H9 (cell line): ENCODE data around the gene ANKS1B. TPM values are rescaled to one million over a fixed set of nuclear protein-coding genes. Genes with fewer than 3 reads are reported as not detected.

Experiments
- DNase-seq: peaks from one replicate; pipeline ENCODE4 v3.0.0-alpha.2; 2017
- H2AFZ ChIP-seq: one replicate; pipeline ENCODE4 v1.6.1; 2013; ENCODE audit warnings: mild to moderate bottlenecking, low read length, control low read depth, moderate library complexity
- H2AK5ac ChIP-seq: 2 replicates; pipeline ENCODE4 v1.6.1; 2013; ENCODE audit warnings: low read length, control low read depth, mixed read lengths; ENCODE audit not compliant: insufficient read length
- H2BK120ac ChIP-seq: one replicate; pipeline ENCODE4 v1.6.1; 2013; ENCODE audit warnings: low read depth, mild to moderate bottlenecking, low read length, control low read depth, inconsistent platforms; ENCODE audit not compliant: poor library complexity, severe bottlenecking
- H2BK12ac ChIP-seq: 2 replicates; pipeline ENCODE4 v1.6.1; 2013; ENCODE audit warnings: low read length, control low read depth, mixed read lengths, low read depth; ENCODE audit not compliant: insufficient read length
- H2BK15ac ChIP-seq: 2 replicates; pipeline ENCODE4 v1.6.1; 2013; ENCODE audit warnings: low read depth, low read length, control low read depth
- H2BK20ac ChIP-seq: one replicate; pipeline ENCODE4 v1.6.1; 2013; ENCODE audit warnings: low read depth, mild to moderate bottlenecking, low read length, control low read depth, inconsistent platforms; ENCODE audit not compliant: poor library complexity, severe bottlenecking
- H2BK5ac ChIP-seq: 2 replicates; pipeline ENCODE4 v1.6.1; 2013; ENCODE audit warnings: low read length, control low read depth, mixed read lengths; ENCODE audit not compliant: insufficient read length
- H3K14ac ChIP-seq: 2 replicates; pipeline ENCODE4 v1.6.1; 2013; ENCODE audit warnings: low read length, control low read depth; ENCODE audit not compliant: insufficient read depth
- H3K18ac ChIP-seq: 2 replicates; pipeline ENCODE4 v1.6.1; 2013; ENCODE audit warnings: low read depth, mild to moderate bottlenecking, mixed read lengths, low read length, control low read depth; ENCODE audit not compliant: insufficient read length
- H3K23ac ChIP-seq: 2 replicates; pipeline ENCODE4 v1.6.1; 2013; ENCODE audit warnings: low read length, control low read depth, mixed read lengths, low read depth; ENCODE audit not compliant: insufficient read length
- H3K23me2 ChIP-seq: 2 replicates; pipeline ENCODE4 v1.6.1; 2013; ENCODE audit warnings: low read depth, mild to moderate bottlenecking, mixed read lengths, low read length, control low read depth; ENCODE audit not compliant: insufficient read length, poor library complexity, severe bottlenecking
- H3K27ac ChIP-seq: 2 replicates; pipeline ENCODE4 v1.5.1; 2013; ENCODE audit warnings: low read length, control low read depth, mixed read lengths, low read depth; ENCODE audit not compliant: insufficient read length
- H3K27me3 ChIP-seq: 2 replicates; pipeline ENCODE4 v1.6.1; 2013; ENCODE audit warnings: low read length, control low read depth, inconsistent platforms; ENCODE audit not compliant: insufficient read depth
- H3K4ac ChIP-seq: 2 replicates; pipeline ENCODE4 v1.6.1; 2013; ENCODE audit warnings: low read depth, mild to moderate bottlenecking, control low read depth, inconsistent platforms, low read length, moderate library complexity
- H3K4me1 ChIP-seq: 2 replicates; pipeline ENCODE4 v1.6.1; 2013; ENCODE audit warnings: low read length, control low read depth, inconsistent platforms; ENCODE audit not compliant: insufficient read depth
- H3K4me2 ChIP-seq: 2 replicates; pipeline ENCODE4 v1.6.1; 2013; ENCODE audit warnings: low read length, control low read depth, mixed read lengths; ENCODE audit not compliant: insufficient read length, insufficient read depth
- H3K56ac ChIP-seq: 2 replicates; pipeline ENCODE4 v1.6.1; 2013; ENCODE audit warnings: low read depth, mild to moderate bottlenecking, mixed read lengths, low read length, control low read depth; ENCODE audit not compliant: insufficient read length
- H3K79me1 ChIP-seq: 2 replicates; pipeline ENCODE4 v1.6.1; 2013; ENCODE audit warnings: low read depth, mild to moderate bottlenecking, moderate library complexity, low read length, control low read depth, inconsistent platforms; ENCODE audit not compliant: insufficient read depth, poor library complexity, severe bottlenecking
- H3K79me2 ChIP-seq: 2 replicates; pipeline ENCODE4 v1.6.1; 2013; ENCODE audit warnings: low read length, control low read depth, inconsistent platforms; ENCODE audit not compliant: insufficient read depth
- H3K9ac ChIP-seq: 2 replicates; pipeline ENCODE4 v1.6.1; 2013; ENCODE audit warnings: low read length, control low read depth, mixed read lengths; ENCODE audit not compliant: insufficient read length; ENCODE audit errors: extremely low read depth
- H3K9me3 ChIP-seq: one replicate; pipeline ENCODE4 v1.6.1; 2013; ENCODE audit warnings: low read depth, low read length, inconsistent platforms; ENCODE audit not compliant: control insufficient read depth
- H3T11ph ChIP-seq: one replicate; pipeline ENCODE4 v1.6.1; 2013; ENCODE audit warnings: mild to moderate bottlenecking, low read length, control low read depth, inconsistent platforms
- H4K20me1 ChIP-seq: one replicate; pipeline ENCODE4 v1.6.1; 2013; ENCODE audit not compliant: control insufficient read depth, insufficient read length, insufficient read depth
- H4K5ac ChIP-seq: 2 replicates; pipeline ENCODE4 v1.6.1; 2013; ENCODE audit warnings: low read depth, mild to moderate bottlenecking, mixed read lengths, low read length, control low read depth; ENCODE audit not compliant: insufficient read length
- H4K8ac ChIP-seq: replicated peaks from 2 replicates; pipeline ENCODE4 v1.6.1; 2013; ENCODE audit warnings: low read length, control low read depth, mixed read lengths, low read depth; ENCODE audit not compliant: insufficient read length
- H4K91ac ChIP-seq: 2 replicates; pipeline ENCODE4 v1.6.1; 2013; ENCODE audit warnings: low read depth, mild to moderate bottlenecking, moderate library complexity, mixed read lengths, low read length, control low read depth; ENCODE audit not compliant: insufficient read length
- H3K27ac Mint-ChIP-seq, 3 experiments: 2 replicates in 2 of 3; 3 replicates in 1 of 3; pipeline ENCODE4 v1.8.0; 2020 to 2021; ENCODE audit warnings: mixed read lengths in 3 of 3, mild to moderate bottlenecking in 1 of 3, moderate library complexity in 1 of 3
- H3K27me3 Mint-ChIP-seq: 2 replicates; pipeline ENCODE4 v1.8.0; 2021; ENCODE audit warnings: low read depth, mild to moderate bottlenecking, moderate library complexity, mixed read lengths
- H3K36me3 Mint-ChIP-seq, 3 experiments: 2 replicates in 2 of 3; 3 replicates in 1 of 3; pipeline ENCODE4 v1.8.0; 2020 to 2021; ENCODE audit warnings: low read depth in 3 of 3, mixed read lengths in 3 of 3; ENCODE audit not compliant: insufficient read depth in 1 of 3
- H3K4me1 Mint-ChIP-seq, 2 experiments: 2 replicates each; pipeline ENCODE4 v1.8.0; 2020; ENCODE audit warnings: mixed read lengths in 2 of 2
- H3K4me3 Mint-ChIP-seq, 2 experiments: 2 replicates in 1 of 2; 3 replicates in 1 of 2; pipeline ENCODE4 v1.8.0; 2020 to 2021; ENCODE audit warnings: mild to moderate bottlenecking in 2 of 2, mixed read lengths in 2 of 2, moderate library complexity in 1 of 2
- H3K9me3 Mint-ChIP-seq, 2 experiments: 2 replicates in 1 of 2; 3 replicates in 1 of 2; pipeline ENCODE4 v1.8.0; 2020; ENCODE audit warnings: mild to moderate bottlenecking in 2 of 2, mixed read lengths in 2 of 2, moderate library complexity in 1 of 2
- CTCF ChIP-seq: fragments of 200-600 bp; sonication (generic); conservative IDR thresholded peaks from 3 replicates; pipeline ENCODE4 v1.8.0; 2021; ENCODE audit warnings: antibody characterized with exemption, mild to moderate bottlenecking
- WGBS: extraction: QIAGEN DNeasy Blood & Tissue Kit; methylation state at CpG from one replicate; pipeline ENCODE4 v1.1.7; 2013; ENCODE audit warnings: missing lambda C conversion rate, low lambda C conversion rate, mixed read lengths; ENCODE audit not compliant: insufficient read length; ENCODE audit errors: extremely low coverage; 5-methylcytosine and 5-hydroxymethylcytosine counted together
- total RNA-seq: library from RNA; stranded (reverse); gene quantifications from 2 replicates; pipeline ENCODE4 v1.2.1, GENCODE V29; 2021

Gene ANKS1B
- total RNA-seq, 1 experiment from 2014 or later: 4.1 TPM

DNA sequence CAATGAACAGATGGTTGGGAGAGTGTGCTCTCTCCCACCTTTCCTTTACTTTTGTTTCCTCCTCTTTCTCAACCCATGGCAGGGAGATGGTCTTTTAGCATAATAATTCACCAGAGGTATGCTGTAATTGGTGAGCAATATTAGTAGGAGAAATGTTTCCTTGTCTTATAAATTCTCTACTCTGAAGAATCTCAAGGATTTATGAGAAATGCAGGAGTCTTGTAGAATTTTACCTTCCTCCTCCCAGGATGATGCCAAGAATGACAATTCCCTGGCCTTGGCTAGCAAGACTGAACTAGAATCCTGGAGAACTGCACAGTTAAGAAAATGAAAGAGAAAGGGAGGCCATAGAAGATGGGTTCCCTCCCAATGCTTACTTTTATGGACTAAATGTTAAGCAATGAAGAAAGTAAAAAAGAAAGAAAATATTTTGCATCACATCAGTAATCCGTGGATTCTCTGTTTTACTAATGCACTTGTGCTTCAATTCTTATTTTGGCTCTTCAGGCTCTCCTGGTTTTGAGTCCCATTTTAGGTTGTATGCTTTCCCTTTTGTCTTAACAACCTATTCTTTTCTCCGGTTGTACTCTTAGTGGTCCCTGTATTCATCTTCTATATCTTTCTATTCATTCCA, 530.1 kb downstream of the ANKS1B start:
- no peaks in the 10 kb centered on the region for H3K79me1 ChIP-seq
- no peaks in the 10 kb centered on the region for H3K23me2 ChIP-seq
- TF ChIP-seq CTCF: no peak
- H2BK120ac ChIP-seq: no peak overlapping the region
- H2BK20ac ChIP-seq: no peak overlapping the region
- no peak overlapping the region for H2AFZ ChIP-seq
- H4K8ac ChIP-seq: no peak overlapping the region
- H4K91ac ChIP-seq: no peak overlapping the region
- H3T11ph ChIP-seq: no peak overlapping the region
- no peak overlapping the region for H3K56ac ChIP-seq
- no peaks in the 10 kb centered on the region for H4K20me1 ChIP-seq
- H3K27ac Mint-ChIP-seq: no peak overlapping the region
- no peaks in the 10 kb centered on the region for H3K27me3 Mint-ChIP-seq
- H3K4me1 ChIP-seq: no peaks in the 10 kb centered on the region; the same call in 1 of the 2 replicates
- no peak overlapping the region for H3K27ac ChIP-seq
- peaks cover 13 to 20% of the 10 kb centered on the region in 2 experiments for H3K4me1 Mint-ChIP-seq
- H3K4me2 ChIP-seq: no peak overlapping the region
- H4K5ac ChIP-seq: no peak overlapping the region
- no peaks in the 10 kb centered on the region; a peak in 1 of 7 replicates for H3K36me3 Mint-ChIP-seq
- no peaks in the 10 kb centered on the region for H3K79me2 ChIP-seq
- no peak overlapping the region for H3K9ac ChIP-seq
- no peak overlapping the region for H2BK12ac ChIP-seq
- no peak overlapping the region for H3K4ac ChIP-seq
- no peak overlapping the region for H2BK5ac ChIP-seq
- H2AK5ac ChIP-seq: no peak overlapping the region
- no peaks in the 10 kb centered on the region for H3K9me3 ChIP-seq
- peaks cover 1 to 4% of the 10 kb centered on the region in 2 experiments; a peak in 2 of 5 replicates for H3K9me3 Mint-ChIP-seq
- no peak overlapping the region for H3K23ac ChIP-seq
- no peak for DNase-seq
- no peak overlapping the region for H3K4me3 Mint-ChIP-seq
- no peak overlapping the region for H3K14ac ChIP-seq
- no peak overlapping the region for H2BK15ac ChIP-seq
- WGBS: no CpG with 5 or more reads among the region's 2 CpGs
- no peaks in the 10 kb centered on the region for H3K27me3 ChIP-seq
- H3K18ac ChIP-seq: no peak overlapping the region
